CD4-positive, CD25-positive, alpha-beta regulatory T cell (primary cell): Measurements from ENCODE around the gene CUL2. TPM values are rescaled to one million over a fixed set of nuclear protein-coding genes. Genes with fewer than 3 reads are reported as not detected.
"Not testable (repeated sequence)": the region's sequence is repeated elsewhere in the genome, so short reads cannot be mapped to it uniquely, and the experiment has no call there.

Source experiments
- ATAC-seq, 2 donors: fragments of 150-1000 bp; cut with Tn5 transposase; one replicate each; pipeline ENCODE4 v1.10.0; 2021; ENCODE audit warnings: low read depth in 2 of 2, moderate number of reproducible peaks in 2 of 2, moderate library complexity in 1 of 2
- DNase-seq, 3 donors: peaks; one replicate each; pipeline versions ENCODE4 v3.0.0 to v3.0.0-alpha.2; 2012 to 2022; ENCODE audit warnings: mixed read lengths in 1 of 3
- H3K27ac ChIP-seq: one replicate; pipeline ENCODE4 v1.7.0; 2013; ENCODE audit warnings: mild to moderate bottlenecking, low read length; ENCODE audit not compliant: insufficient read depth, poor library complexity, severe bottlenecking
- H3K27me3 ChIP-seq: one replicate; pipeline ENCODE4 v1.7.0; 2013; ENCODE audit warnings: low read length; ENCODE audit not compliant: control insufficient read depth, insufficient read depth
- H3K36me3 ChIP-seq: one replicate; pipeline ENCODE4 v1.7.0; 2013; ENCODE audit warnings: mild to moderate bottlenecking, low read length, moderate library complexity; ENCODE audit not compliant: control insufficient read depth, insufficient read depth
- H3K4me1 ChIP-seq: 2 replicates; pipeline ENCODE4 v1.7.0; 2013; ENCODE audit warnings: mild to moderate bottlenecking, low read length; ENCODE audit not compliant: insufficient read depth, control insufficient read depth, poor library complexity, severe bottlenecking
- H3K4me3 ChIP-seq: one replicate; pipeline ENCODE4 v1.7.0; 2013; ENCODE audit warnings: low read depth, mild to moderate bottlenecking, low read length, moderate library complexity
- H3K9me3 ChIP-seq, 2 experiments: 1 replicate in 1 of 2; 2 replicates in 1 of 2; pipeline ENCODE4 v1.7.0; 2013; ENCODE audit warnings: low read length in 2 of 2, mild to moderate bottlenecking in 1 of 2, moderate library complexity in 1 of 2; ENCODE audit not compliant: control insufficient read depth in 2 of 2
- H3K27ac Mint-ChIP-seq, 3 donors: one replicate each; pipeline ENCODE4 v1.8.0; 2020 to 2022; ENCODE audit warnings: mild to moderate bottlenecking in 3 of 3, mixed read lengths in 3 of 3, moderate library complexity in 2 of 3
- H3K27me3 Mint-ChIP-seq: one replicate; pipeline ENCODE4 v1.8.0; 2022; ENCODE audit warnings: mild to moderate bottlenecking, mixed read lengths
- H3K36me3 Mint-ChIP-seq: one replicate; pipeline ENCODE4 v1.8.0; 2020; ENCODE audit warnings: mixed read lengths
- H3K4me1 Mint-ChIP-seq, 4 donors: one replicate each; pipeline ENCODE4 v1.8.0; 2020 to 2022; ENCODE audit warnings: mixed read lengths in 4 of 4, mild to moderate bottlenecking in 1 of 4
- H3K4me3 Mint-ChIP-seq, 4 donors: one replicate each; pipeline ENCODE4 v1.8.0; 2020 to 2022; ENCODE audit warnings: mild to moderate bottlenecking in 4 of 4, mixed read lengths in 4 of 4, moderate library complexity in 3 of 4
- H3K9me3 Mint-ChIP-seq, 7 donors: one replicate each; pipeline ENCODE4 v1.8.0; 2020 to 2022; ENCODE audit warnings: mixed read lengths in 7 of 7, mild to moderate bottlenecking in 3 of 7, moderate library complexity in 2 of 7
- polyA plus RNA-seq, 4 donors: library from polyadenylated mRNA; unstranded; fragments of 300-500 nt; fragmentation: Illumina TruSeq; gene quantifications; one replicate each; pipeline ENCODE4 v1.2.3, GENCODE V29; 2021
- total RNA-seq: library from RNA; stranded (reverse); gene quantifications from one replicate; pipeline ENCODE4 v1.2.3, GENCODE V29; 2022

Gene CUL2
- total and polyA plus RNA-seq, 5 donors from 2014 or later = 23.6 to 39.5 (median 27.2) TPM

GRCh38 chr10:34979938-34980337 lies 110.2 kb downstream of the CUL2 start:
- DNase-seq (no peak), ATAC-seq (no peak)
- Mint-ChIP-seq H3K9me3 (peaks cover 0 to 14% (median 3%) of the 10 kb centered on the region in 7 donors), H3K27me3 (peaks cover 4% of the 10 kb centered on the region), H3K36me3 (no peaks in the 10 kb centered on the region), H3K4me3 (no peak overlapping the region), H3K4me1 (no peaks in the 10 kb centered on the region), H3K27ac (no peak overlapping the region)
- Histone ChIP-seq H3K4me3 (no peak overlapping the region), H3K4me1 (no peaks in the 10 kb centered on the region), H3K9me3 (peaks cover 5 to 11% of the 10 kb centered on the region in 2 experiments), H3K27ac (no peak overlapping the region), H3K36me3 (no peaks in the 10 kb centered on the region), H3K27me3 (no peaks in the 10 kb centered on the region)

DNA sequence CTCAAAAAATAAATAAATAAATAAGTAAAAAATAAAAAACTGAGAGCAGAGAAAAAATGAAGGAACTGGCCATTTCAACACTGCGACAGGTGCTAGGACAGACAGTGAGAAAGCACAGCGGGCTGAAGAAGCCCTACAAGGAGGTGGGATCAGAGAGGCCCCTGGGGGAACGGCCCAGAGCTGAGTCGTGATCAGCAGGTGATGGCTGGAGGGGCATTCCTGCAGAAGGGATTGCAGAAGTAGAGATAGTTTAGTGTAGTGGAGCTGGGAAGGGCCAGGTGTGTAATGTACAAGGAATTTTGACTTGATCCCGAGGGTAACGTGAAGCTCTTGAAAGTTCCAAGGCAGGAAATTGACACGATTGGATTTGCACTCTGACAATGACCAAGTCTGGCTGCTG lies 112.1 kb downstream of the CUL2 start:
- no peaks in the 10 kb centered on the region for H3K4me1 Mint-ChIP-seq
- Histone ChIP-seq H3K4me1 (no peaks in the 10 kb centered on the region), H3K36me3 (no peaks in the 10 kb centered on the region), H3K27me3 (no peaks in the 10 kb centered on the region), H3K27ac (no peak overlapping the region), H3K4me3 (no peak overlapping the region), H3K9me3 (peaks cover 0 to 6% of the 10 kb centered on the region in 2 experiments)
- H3K27ac Mint-ChIP-seq = no peak overlapping the region
- peaks cover 4% of the 10 kb centered on the region for H3K27me3 Mint-ChIP-seq
- H3K4me3 Mint-ChIP-seq = no peak overlapping the region
- ATAC-seq (no peak), DNase-seq (no peak)
- no peaks in the 10 kb centered on the region for H3K36me3 Mint-ChIP-seq
- peaks cover 0 to 10% (median 2%) of the 10 kb centered on the region in 7 donors for H3K9me3 Mint-ChIP-seq

DNA sequence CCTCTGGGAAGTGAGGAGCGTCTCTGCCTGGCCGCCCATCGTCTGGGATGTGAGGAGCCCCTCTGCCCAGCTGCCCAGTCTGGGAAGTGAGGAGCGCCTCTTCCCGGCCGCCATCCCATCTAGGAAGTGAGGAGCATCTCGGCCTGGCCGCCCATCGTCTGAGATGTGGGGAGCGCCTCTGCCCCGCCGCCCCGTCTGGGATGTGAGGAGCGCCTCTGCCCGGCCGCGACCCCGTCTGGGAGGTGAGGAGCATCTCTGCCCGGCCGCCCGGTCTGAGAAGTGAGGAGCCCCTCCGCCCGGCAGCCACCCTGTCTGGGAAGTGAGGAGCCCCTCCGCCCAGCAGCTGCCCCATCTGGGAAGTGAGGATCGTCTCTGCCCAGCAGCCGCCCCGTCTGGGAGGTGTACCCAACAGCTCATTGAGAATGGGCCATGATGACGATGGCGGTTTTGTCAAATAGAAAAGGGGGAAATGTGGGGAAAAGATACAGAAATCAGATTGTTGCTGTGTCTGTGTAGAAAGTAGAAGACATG lies 113.7 kb downstream of the CUL2 start:
- not testable (repeated sequence) for DNase-seq

GRCh38 chr10:34974364-34975065 lies 115.6 kb downstream of the CUL2 start:
- not testable (repeated sequence) for DNase-seq, ATAC-seq, H3K36me3 ChIP-seq, H3K36me3 Mint-ChIP-seq, H3K4me3 Mint-ChIP-seq, H3K4me3 ChIP-seq, H3K27me3 Mint-ChIP-seq, H3K27me3 ChIP-seq, H3K4me1 ChIP-seq, H3K27ac Mint-ChIP-seq, H3K9me3 ChIP-seq, H3K4me1 Mint-ChIP-seq, H3K27ac ChIP-seq
- H3K9me3 Mint-ChIP-seq = peaks cover 0 to 10% (median 2%) of the 10 kb centered on the region in 7 donors

More for the DNA sequence above, 113.7 kb downstream of the CUL2 start:
- H3K27me3 ChIP-seq, H3K4me3 ChIP-seq, H3K36me3 Mint-ChIP-seq, H3K4me1 ChIP-seq, H3K27me3 Mint-ChIP-seq, H3K9me3 ChIP-seq, H3K27ac Mint-ChIP-seq, H3K27ac ChIP-seq, H3K36me3 ChIP-seq, ATAC-seq, H3K4me1 Mint-ChIP-seq, H3K4me3 Mint-ChIP-seq: not testable (repeated sequence)
- H3K9me3 Mint-ChIP-seq = peaks cover 0 to 10% (median 2%) of the 10 kb centered on the region in 7 donors

DNA sequence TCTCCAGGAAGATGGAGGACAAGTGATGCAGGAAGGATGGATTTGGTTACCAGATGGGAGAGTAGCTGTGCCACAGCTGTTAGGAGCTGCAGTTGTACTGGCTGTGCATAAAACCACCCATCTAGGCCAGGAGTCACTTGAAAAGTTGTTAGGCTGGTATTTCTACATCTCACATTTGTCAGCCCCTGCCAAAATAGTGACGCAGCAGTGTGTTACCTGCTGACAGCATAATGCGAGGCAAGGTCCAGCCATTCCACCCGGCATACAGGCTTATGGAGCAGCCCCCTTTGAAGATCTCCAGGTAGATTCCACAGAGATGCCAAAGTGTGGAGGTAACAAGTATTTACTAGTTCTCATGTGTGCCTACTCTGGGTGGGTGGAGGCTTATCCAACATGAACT lies 116.4 kb downstream of the CUL2 start:
- not testable (repeated sequence) for H3K9me3 ChIP-seq, ATAC-seq, H3K27me3 ChIP-seq, DNase-seq, H3K4me3 Mint-ChIP-seq, H3K4me1 Mint-ChIP-seq, H3K4me1 ChIP-seq, H3K4me3 ChIP-seq, H3K36me3 ChIP-seq, H3K36me3 Mint-ChIP-seq, H3K27me3 Mint-ChIP-seq, H3K27ac Mint-ChIP-seq, H3K27ac ChIP-seq
- H3K9me3 Mint-ChIP-seq = peaks cover 0 to 10% (median 2%) of the 10 kb centered on the region in 7 donors

- H3K27me3 ChIP-seq, H3K9me3 ChIP-seq, H3K4me3 Mint-ChIP-seq, H3K4me3 ChIP-seq, H3K27me3 Mint-ChIP-seq, H3K36me3 Mint-ChIP-seq, H3K4me1 ChIP-seq, H3K27ac Mint-ChIP-seq, DNase-seq, H3K36me3 ChIP-seq, H3K4me1 Mint-ChIP-seq, ATAC-seq, H3K27ac ChIP-seq: not testable (repeated sequence)
- H3K9me3 Mint-ChIP-seq = peaks cover 0 to 10% (median 2%) of the 10 kb centered on the region in 7 donors
These were observed 117.0 kb downstream of the CUL2 start for GRCh38 chr10:34973121-34973520.

DNA sequence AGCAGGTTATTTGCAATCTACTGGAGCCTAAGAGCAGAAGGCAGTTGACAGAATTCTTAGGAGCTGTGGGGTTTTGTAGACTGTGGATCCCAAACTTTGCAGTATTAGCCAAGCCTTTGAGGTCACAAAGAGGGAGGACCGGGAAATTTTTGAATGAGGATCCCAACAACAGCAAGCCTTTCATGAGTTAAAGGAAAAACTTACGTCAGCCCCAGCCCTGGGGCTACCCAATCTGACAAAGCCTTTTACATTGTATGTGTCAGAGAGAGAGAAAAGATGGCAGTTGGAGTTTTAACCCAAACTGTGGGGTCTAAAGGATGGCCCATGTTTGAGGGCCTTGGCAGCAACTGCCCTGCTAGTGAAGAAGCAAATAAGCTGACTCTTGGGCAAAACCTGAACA lies 117.5 kb downstream of the CUL2 start:
- not testable (repeated sequence) for ATAC-seq, H3K27ac Mint-ChIP-seq, H3K4me1 ChIP-seq, H3K27me3 Mint-ChIP-seq, H3K4me3 ChIP-seq, H3K9me3 ChIP-seq, H3K4me1 Mint-ChIP-seq, H3K4me3 Mint-ChIP-seq, H3K27me3 ChIP-seq, H3K27ac ChIP-seq, H3K36me3 ChIP-seq, H3K36me3 Mint-ChIP-seq, DNase-seq
- peaks cover 0 to 10% (median 2%) of the 10 kb centered on the region in 7 donors for H3K9me3 Mint-ChIP-seq
